Measurements from ENCODE around the gene ANKS1B. TPM values are rescaled to one million over a fixed set of nuclear protein-coding genes. Genes with fewer than 3 reads are reported as not detected.

Gene ANKS1B
- total and polyA plus RNA-seq, 4 donors = 0.03 to 3.4 (median 0.53) TPM

GRCh38 chr12:100031836-100032235, 47.1 kb upstream of the ANKS1B start:
- H3K27me3 ChIP-seq (ENCODE audit: control insufficient read depth in 4 of 4, insufficient read depth in 4 of 4, low read length in 3 of 4) = no peaks in the 10 kb centered on the region
- H3K4me1 ChIP-seq (ENCODE audit: control insufficient read depth in 4 of 4, insufficient read depth in 4 of 4, low read length in 3 of 4) = no peaks in the 10 kb centered on the region
- TF ChIP-seq FOXA2 (IDR thresholded peaks at IDR 0.05) = no peak
- TF ChIP-seq REST (IDR thresholded peaks at IDR 0.05) = no peak
- TF ChIP-seq RXRA (IDR thresholded peaks at IDR 0.05) = no peak
- no peak for TF ChIP-seq RAD21 (IDR thresholded peaks at IDR 0.05)
- TF ChIP-seq ATF3 (IDR thresholded peaks at IDR 0.05) = no peak
- no peak for TF ChIP-seq NR2F2 (IDR thresholded peaks at IDR 0.05)
- TF ChIP-seq MAX (IDR thresholded peaks at IDR 0.05) = no peak
- TF ChIP-seq JUND (IDR thresholded peaks at IDR 0.05) = no peak
- no peak for TF ChIP-seq HNF4A (conservative IDR thresholded peaks at IDR 0.05)
- TF ChIP-seq SP1 (IDR thresholded peaks at IDR 0.05) = no peak
- no peak for TF ChIP-seq FOXA1 (IDR thresholded peaks at IDR 0.05)
- no peak for TF ChIP-seq EGR1 (IDR thresholded peaks at IDR 0.05; ENCODE audit: low read depth in 2 of 2)
- no peak for TF ChIP-seq CTCF (IDR thresholded peaks at IDR 0.05; ENCODE audit: low read depth, low read length, missing input control)
- no peak for TF ChIP-seq GABPA (IDR thresholded peaks at IDR 0.05 in 1 of 2, conservative IDR thresholded peaks at IDR 0.05 in 1 of 2)
- no peak for TF ChIP-seq TAF1 (conservative IDR thresholded peaks at IDR 0.05)
- no peak for TF ChIP-seq ZBTB33 (IDR thresholded peaks at IDR 0.05)
- no peak for TF ChIP-seq HNF4G (IDR thresholded peaks at IDR 0.05)
- no peak for TF ChIP-seq YY1 (IDR thresholded peaks at IDR 0.05)
- no peak for DNase-seq (ENCODE audit: low spot score)
- WGBS = over 99% methylated on average over 2 of the region's 2 CpGs
- H3K4me3 ChIP-seq (ENCODE audit: low read depth in 1 of 3, low read length in 3 of 3) = no peak overlapping the region
- H3K27ac ChIP-seq (ENCODE audit: low read depth in 1 of 2, low read length in 2 of 2) = no peak overlapping the region
- no peak overlapping the region for H3K9ac ChIP-seq (ENCODE audit: low read depth in 1 of 2, low read length in 2 of 2)
- H3K36me3 ChIP-seq (ENCODE audit: control insufficient read depth in 4 of 4, insufficient read depth in 3 of 4, low read depth in 1 of 4, low read length in 3 of 4) = peaks cover 0 to 4% (median 1%) of the 10 kb centered on the region in 4 donors
- H3K9me3 ChIP-seq (ENCODE audit: control insufficient read depth in 4 of 4, low read length in 3 of 4) = no peaks in the 10 kb centered on the region
